Aorta (tissue), 5 donors: ENCODE measurements around the gene CENPS. TPM values are rescaled to one million over a fixed set of nuclear protein-coding genes. Genes with fewer than 3 reads are reported as not detected.
"Not testable (repeated sequence)": the region's sequence is repeated elsewhere in the genome, so short reads cannot be mapped to it uniquely, and the experiment has no call there.

ENCODE experiments used
- ATAC-seq: fragments of 200-7000 bp; cut with Tn5 transposase; one replicate; pipeline ENCODE4 v1.9.1; 2022; ENCODE audit warnings: moderate library complexity; ENCODE audit not compliant: low FRiP score
- DNase-seq, 2 donors: peaks; one replicate each; pipeline ENCODE4 v3.0.0-alpha.2; 2020
- H3K27ac ChIP-seq, 2 donors: one replicate each; pipeline ENCODE4 v1.5.1; 2013; ENCODE audit warnings: low read length in 2 of 2, mild to moderate bottlenecking in 2 of 2, moderate library complexity in 2 of 2, control low read depth in 1 of 2, inconsistent platforms in 1 of 2, low read depth in 1 of 2
- H3K27me3 ChIP-seq, 2 donors: one replicate each; pipeline ENCODE4 v1.6.1; 2013; ENCODE audit warnings: control low read depth in 1 of 2, low read length in 1 of 2, mild to moderate bottlenecking in 1 of 2, moderate library complexity in 1 of 2; ENCODE audit not compliant: insufficient read depth in 2 of 2, control insufficient read depth in 1 of 2
- H3K36me3 ChIP-seq, 2 donors: one replicate each; pipeline ENCODE4 v1.6.1; 2013; ENCODE audit warnings: control low read depth in 1 of 2, low read length in 1 of 2, mild to moderate bottlenecking in 1 of 2; ENCODE audit not compliant: insufficient read depth in 2 of 2, control insufficient read depth in 1 of 2
- H3K4me1 ChIP-seq, 2 donors: one replicate each; pipeline ENCODE4 v1.6.1; 2013; ENCODE audit warnings: low read length in 2 of 2, control low read depth in 1 of 2, mild to moderate bottlenecking in 1 of 2, moderate library complexity in 1 of 2; ENCODE audit not compliant: insufficient read depth in 2 of 2, control insufficient read depth in 1 of 2
- H3K4me3 ChIP-seq, 2 donors: one replicate each; pipeline ENCODE4 v1.5.1; 2013; ENCODE audit warnings: low read length in 2 of 2, control low read depth in 1 of 2, mild to moderate bottlenecking in 1 of 2
- H3K9me3 ChIP-seq: one replicate; pipeline ENCODE4 v1.6.1; 2013; ENCODE audit warnings: mild to moderate bottlenecking, low read length; ENCODE audit not compliant: control insufficient read depth
- WGBS, 2 donors: extraction: QIAGEN DNeasy Blood & Tissue Kit; methylation state at CpG; one replicate each; pipeline ENCODE4 v1.1.7; 2013; 5-methylcytosine and 5-hydroxymethylcytosine counted together
- intact Hi-C, 2 donors: fragments of 100-400 bp; cut with DNase I; formaldehyde crosslinking; loops; one replicate each; pipeline versions ENCODE4 v1.14.2 to v1.15.0; 2022
- polyA plus RNA-seq, 2 donors: library from polyadenylated mRNA; stranded (reverse); fragments of 200-250 nt; gene quantifications; one replicate each; pipeline ENCODE4 v1.2.3, GENCODE V29; 2013
- total RNA-seq, 2 donors: library from RNA; stranded (reverse); fragmentation: NEBNext Ultra II Directional; extraction: Animal tissue kit (Norgen Biotek cat#: 25700); gene quantifications; one replicate each; pipeline ENCODE4 v1.2.1, GENCODE V29; 2021
- donor health status: healthy with polysubstance abuse.
- donor health status: Bipolar disorder and iron deficiency.
- donor health status: DM: no; HTN: no; CAD: no.
- donor health status: DM: no; HTN: no; CAD: no.
- donor health status: DM: yes; HTN: yes; CAD: no.

Gene CENPS
- total and polyA plus RNA-seq, 4 donors, result 4.3 to 21.4 (median 14.4) TPM

DNA sequence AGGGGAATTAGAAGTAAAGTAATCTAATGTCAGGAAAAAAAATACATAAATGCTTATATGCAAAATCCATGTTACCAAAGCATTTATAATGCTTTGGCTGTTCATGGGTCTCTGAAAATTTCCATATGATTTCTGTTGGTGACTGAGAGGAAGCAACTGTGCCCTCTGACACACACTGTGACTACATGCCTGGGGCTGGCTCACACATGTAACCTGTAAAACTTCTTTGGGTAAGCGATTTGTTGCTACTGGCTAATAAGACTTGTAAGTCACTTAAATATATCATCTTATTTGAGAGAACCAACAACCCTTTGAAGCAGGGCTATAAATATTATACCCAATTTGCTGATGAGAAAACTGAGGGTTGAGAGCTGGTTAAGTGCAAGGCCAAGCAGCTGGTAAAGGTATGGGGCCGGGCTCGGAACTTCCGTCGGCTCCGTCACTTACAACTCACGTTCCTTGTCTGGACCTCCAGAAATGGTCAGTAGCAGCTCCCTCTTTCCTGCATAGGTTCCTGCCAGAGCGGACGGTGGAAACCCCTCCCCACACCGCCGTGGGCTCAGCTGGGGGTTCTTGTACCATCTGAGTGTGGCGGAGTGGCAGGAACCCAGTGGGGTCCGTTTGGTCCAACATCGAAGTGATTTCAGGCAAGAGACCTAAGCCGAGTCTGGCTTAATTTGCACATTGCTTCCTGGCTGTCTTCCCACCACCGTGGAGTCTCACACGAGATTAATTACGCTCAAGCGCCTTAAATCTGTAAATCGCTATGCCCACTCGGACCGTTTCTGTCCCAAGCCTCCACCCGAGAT, 41.4 kb downstream of the CENPS start:
- Histone ChIP-seq H3K27me3 (no peaks in the 10 kb centered on the region), H3K4me1 (peaks cover 2 to 5% of the 10 kb centered on the region in 2 donors), H3K9me3 (no peaks in the 10 kb centered on the region), H3K4me3 (peak overlapping the region; percentile 39 to 46), H3K36me3 (peaks cover 4 to 6% of the 10 kb centered on the region in 2 donors), H3K27ac (no peak overlapping the region)
- no peak for ATAC-seq
- intact Hi-C loops, result loop anchor here in 1 of 2 donors (5.0 kb wide), 1 partner anchor 39 kb away; the partner anchor contains the start of gene CENPS
- 6% methylated on average over 23 of the region's 23 CpGs for WGBS, 2 donors
- DNase-seq, result no peak

DNA sequence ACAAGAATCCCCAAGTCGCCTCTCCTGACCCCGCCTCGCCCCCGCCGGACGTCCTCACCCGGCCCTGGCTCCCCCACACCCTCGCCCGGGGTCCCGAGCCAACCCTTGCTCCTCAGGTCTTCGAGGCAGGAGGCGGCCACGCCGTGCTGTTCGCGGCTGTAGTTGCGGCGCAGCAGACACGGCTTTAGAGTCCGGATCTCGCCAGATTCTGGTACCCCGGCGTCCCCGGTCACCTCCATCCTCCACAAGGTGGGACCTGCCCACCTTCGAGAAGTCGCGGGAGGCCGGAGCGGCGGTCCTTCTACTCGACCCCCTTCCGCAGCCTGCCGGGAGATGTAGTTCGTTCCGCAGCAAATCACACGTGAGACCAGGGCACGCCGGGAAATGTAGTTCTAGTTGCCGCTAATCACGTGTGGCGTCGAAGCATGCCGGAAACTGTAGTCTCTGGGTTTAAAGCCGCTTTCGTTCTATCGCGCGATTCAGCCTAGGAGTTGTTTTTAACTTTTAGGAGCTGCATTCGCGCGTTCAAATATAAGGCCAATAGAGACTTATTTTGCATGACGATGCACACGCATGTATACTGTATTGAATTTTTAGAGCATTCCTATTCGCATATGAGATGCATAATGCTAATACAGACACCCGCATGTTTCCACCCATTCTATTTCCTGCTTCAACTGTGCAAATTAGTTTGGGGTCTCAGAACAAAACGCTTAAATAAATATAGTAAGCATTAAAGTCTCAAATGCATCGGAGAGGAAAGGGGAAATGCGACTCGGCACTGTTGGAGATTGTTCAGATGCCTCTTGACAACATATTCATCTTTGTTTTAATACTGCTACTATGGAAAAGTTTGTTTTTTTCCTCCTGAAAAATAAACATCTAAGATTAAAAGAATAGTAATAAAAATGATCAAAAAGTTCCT, 42.2 kb downstream of the CENPS start, which contains the start of gene DFFA:
TSS of gene DFFA (minus strand) at position 310 of the 925 bp plus-strand sequence. CDS start at position 239, 71 bp downstream.
- no peak within 1 kb of the TSS for H3K27ac ChIP-seq
- DNase-seq (peak; percentile 96 to 98), ATAC-seq (peak; percentile 96)
- peak within 1 kb of the TSS; percentile 39 to 46 for H3K4me3 ChIP-seq
- peaks cover 2 to 5% of the 10 kb centered on the region in 2 donors for H3K4me1 ChIP-seq
- H3K27me3 ChIP-seq, result peaks cover 0 to under 1% of the 10 kb centered on the region in 2 donors
- 1% methylated on average over 58 to 59 of the region's 59 CpGs for WGBS, 2 donors
- no peaks in the 10 kb centered on the region for H3K9me3 ChIP-seq
- intact Hi-C loops, result loop anchor here in 1 of 2 donors (5.0 kb wide), 1 partner anchor 40 kb away; the partner anchor contains the start of gene CENPS
- H3K36me3 ChIP-seq, result peaks cover 0 to 3% of the 10 kb centered on the region in 2 donors

DNA sequence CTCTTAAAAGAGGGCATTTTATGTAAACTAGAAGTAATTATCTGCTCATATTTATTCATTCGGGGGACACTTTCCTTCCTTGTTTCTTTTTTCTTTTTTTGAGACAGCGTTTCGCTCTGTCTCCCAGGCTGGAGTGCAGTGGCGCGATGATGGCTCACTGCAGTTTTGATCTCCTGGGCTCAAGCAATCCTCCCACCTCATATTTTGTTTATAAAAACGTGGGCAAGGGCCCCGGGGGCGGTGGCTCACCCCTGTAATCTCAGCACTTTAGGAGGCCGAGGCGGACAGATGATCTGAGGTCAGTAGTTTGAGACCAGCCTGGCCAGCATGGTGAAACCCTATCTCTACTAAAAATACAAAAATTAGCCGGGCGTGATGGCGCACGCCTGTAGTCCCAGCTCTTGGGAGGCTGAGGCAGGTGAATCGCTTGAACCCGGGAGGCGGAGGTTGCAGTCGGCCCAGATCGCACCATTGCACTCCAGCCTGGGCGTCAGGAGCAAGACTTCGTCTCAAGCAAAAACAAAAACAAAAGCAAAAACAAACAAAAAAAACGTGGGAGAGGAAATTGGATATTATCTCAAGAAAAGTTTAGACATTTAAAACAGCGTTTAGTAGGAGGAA, 43.0 kb downstream of the CENPS start:
- ATAC-seq, result no peak
- H3K27ac ChIP-seq, result no peak overlapping the region
- H3K9me3 ChIP-seq, result no peaks in the 10 kb centered on the region
- 88 to 89% methylated on average over 23 of the region's 23 CpGs for WGBS, 2 donors
- no peak for DNase-seq
- peaks cover 2 to 5% of the 10 kb centered on the region in 2 donors for H3K4me1 ChIP-seq
- no peaks in the 10 kb centered on the region for H3K36me3 ChIP-seq
- no peak overlapping the region for H3K4me3 ChIP-seq
- intact Hi-C loops, result loop anchor here in 1 of 2 donors (5.0 kb wide), 1 partner anchor 41 kb away; the partner anchor contains the start of gene CENPS
- peaks cover 0 to 1% of the 10 kb centered on the region in 2 donors for H3K27me3 ChIP-seq

DNA sequence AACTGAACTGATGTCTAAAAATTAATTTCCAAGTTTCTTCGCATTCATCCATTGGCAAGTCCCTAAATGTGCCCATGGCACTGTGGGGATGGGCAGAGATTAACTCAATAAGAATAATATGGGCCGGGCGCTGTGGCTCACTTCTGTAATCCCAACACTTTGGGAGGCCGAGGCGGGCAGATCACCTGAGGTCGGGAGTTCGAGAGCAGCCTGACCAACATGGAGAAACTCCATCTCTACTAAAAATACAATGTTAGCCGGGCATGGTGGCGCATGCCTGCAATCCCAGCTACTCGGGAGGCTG, 44.0 kb downstream of the CENPS start:
- not testable (repeated sequence) for ATAC-seq, H3K36me3 ChIP-seq, H3K4me1 ChIP-seq, H3K27ac ChIP-seq, H3K9me3 ChIP-seq, H3K4me3 ChIP-seq, DNase-seq, H3K27me3 ChIP-seq
- intact Hi-C loops, result loop anchor here in 1 of 2 donors (5.0 kb wide), 1 partner anchor 42 kb away; the partner anchor contains the start of gene CENPS
- 89 to 90% methylated on average over 10 of the region's 10 CpGs for WGBS, 2 donors

DNA sequence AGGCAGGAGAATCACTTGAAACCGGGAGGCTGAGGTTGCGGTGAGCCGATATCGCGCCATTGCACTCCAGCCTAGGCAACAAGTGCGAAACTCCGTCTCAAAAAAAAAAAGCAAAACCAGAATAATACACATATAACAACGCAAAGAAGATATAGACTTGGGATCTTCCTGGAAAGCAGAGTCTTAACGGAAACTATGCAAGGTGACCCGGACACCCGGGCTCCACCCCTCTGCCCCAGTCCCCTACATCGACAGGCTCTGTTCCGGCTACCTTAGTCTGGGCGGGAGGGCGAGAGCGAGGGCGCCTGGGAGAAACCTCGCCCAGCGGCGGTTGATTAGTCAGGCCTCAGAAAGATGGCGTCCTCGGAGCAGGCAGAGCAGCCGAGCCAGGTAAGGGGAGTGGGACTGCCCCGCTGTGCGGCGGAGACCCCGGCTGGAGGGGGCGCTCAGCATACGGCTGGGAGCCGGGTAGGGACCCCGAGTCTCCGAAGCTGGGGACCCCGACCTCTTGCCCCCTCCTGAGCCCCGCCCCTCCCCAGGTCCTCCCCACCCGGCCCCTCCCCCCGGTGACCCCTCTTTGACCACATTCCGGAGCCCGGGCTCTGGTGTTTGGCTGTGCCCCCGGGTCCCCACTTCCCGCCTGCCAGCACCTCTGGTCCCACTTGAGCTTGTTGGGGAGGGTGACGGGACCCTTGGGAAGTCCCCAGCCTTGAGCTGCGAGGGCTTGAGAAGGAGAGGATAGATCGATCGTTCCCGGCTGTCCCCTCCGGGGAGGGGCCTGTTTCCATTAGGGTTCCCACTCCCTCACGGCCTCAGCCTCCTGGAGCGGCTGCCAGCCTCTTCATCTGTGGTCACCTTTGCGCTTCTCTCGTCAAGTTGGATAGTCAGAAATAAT, 44.6 kb downstream of the CENPS start, which contains the start of gene PEX14:
TSS of gene PEX14 (plus strand) at position 338 of the 895 bp plus-strand sequence. CDS start at position 355, 17 bp downstream.
- peak; percentile 94 for ATAC-seq
- WGBS, 2 donors, result 10 to 13% methylated on average over 42 to 50 of the region's 50 CpGs

DNA sequence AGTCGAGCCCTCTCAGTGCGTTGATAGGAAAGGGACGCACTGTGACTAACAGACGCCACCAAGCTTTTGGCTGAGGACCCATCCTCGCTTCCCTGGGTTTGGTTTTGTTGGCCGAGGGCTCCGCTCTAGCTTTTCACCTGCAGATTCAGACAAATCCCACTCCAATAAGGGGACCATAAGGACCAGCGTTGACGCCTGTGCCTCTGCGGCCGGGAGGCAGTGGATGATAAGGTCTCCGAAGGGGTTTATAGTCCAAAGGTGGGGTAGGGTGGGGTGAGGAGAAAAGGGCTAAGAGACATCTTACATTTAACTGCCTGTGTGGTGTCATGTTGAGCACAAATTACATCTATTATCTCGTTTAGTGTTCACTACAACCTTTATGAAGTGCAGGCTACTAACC, 45.3 kb downstream of the CENPS start:
- peaks cover 2 to 5% of the 10 kb centered on the region in 2 donors for H3K4me1 ChIP-seq
- ATAC-seq (no peak), DNase-seq (no peak)
- H3K36me3 ChIP-seq, result no peaks in the 10 kb centered on the region
- no peak overlapping the region for H3K27ac ChIP-seq
- H3K9me3 ChIP-seq, result no peaks in the 10 kb centered on the region
- peaks cover 0 to 1% of the 10 kb centered on the region in 2 donors for H3K27me3 ChIP-seq
- WGBS, 2 donors, result 1 to 2% methylated on average over 13 of the region's 13 CpGs
- peak overlapping the region; percentile 74 to 89 for H3K4me3 ChIP-seq
- intact Hi-C loops, result no loop called here

More for the DNA sequence above, 44.6 kb downstream of the CENPS start, which contains the start of gene PEX14:
- intact Hi-C loops, result loop anchor here in 1 of 2 donors (5.0 kb wide), 1 partner anchor 43 kb away; the partner anchor contains the start of gene CENPS
- Histone ChIP-seq H3K27ac (no peak within 1 kb of the TSS), H3K36me3 (no peaks in the 10 kb centered on the region), H3K4me3 (peak within 1 kb of the TSS; percentile 74 to 89), H3K4me1 (peaks cover 2 to 5% of the 10 kb centered on the region in 2 donors), H3K27me3 (peaks cover 0 to 1% of the 10 kb centered on the region in 2 donors), H3K9me3 (no peaks in the 10 kb centered on the region)
- DNase-seq, result peak; percentile 92 to 94

DNA sequence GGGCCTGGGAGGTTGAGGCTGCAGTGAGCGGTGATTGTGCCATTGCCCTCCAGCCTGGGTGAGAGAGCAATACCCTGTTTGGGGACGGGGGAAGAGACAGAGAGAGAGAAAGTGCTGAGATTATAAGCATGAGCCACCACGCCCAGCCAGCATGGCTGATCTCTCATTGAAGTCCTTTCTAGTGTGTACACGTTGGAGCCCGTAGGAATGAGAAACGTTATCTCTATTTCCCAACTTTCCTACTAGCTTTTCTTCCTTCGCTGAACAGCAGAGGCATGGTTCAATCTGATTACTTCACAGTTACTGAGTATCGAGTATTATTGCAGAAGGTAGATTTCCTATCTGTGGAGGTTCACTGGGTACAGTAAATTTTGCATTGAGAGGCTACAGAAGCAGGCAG, 49.1 kb downstream of the CENPS start:
- Histone ChIP-seq H3K36me3 (no peaks in the 10 kb centered on the region), H3K4me3 (no peak overlapping the region), H3K27me3 (peaks cover 0 to 1% of the 10 kb centered on the region in 2 donors), H3K27ac (no peak overlapping the region), H3K4me1 (peaks cover 0 to 5% of the 10 kb centered on the region in 2 donors), H3K9me3 (no peaks in the 10 kb centered on the region)
- intact Hi-C loops, result no loop called here
- DNase-seq, result no peak
- WGBS, 2 donors, result 79 to 82% methylated on average over 8 of the region's 8 CpGs
- no peak for ATAC-seq
